22Rv1 (cell line): Measurements from ENCODE around the gene GRWD1.
A peak's percentile ranks its signal among the peaks of the same experiment; 100 is the strongest.

ENCODE experiments used
- H3K27ac ChIP-seq: fragments of 450-650 bp; 2 replicates; pipeline ENCODE4 v1.5.1; 2017
- CTCF ChIP-seq: fragments of 450-650 bp; IDR thresholded peaks from 2 replicates; pipeline ENCODE4 v1.5.1; 2017; ENCODE audit warnings: mild to moderate bottlenecking
- ZFX ChIP-seq: fragments of 450-650 bp; IDR thresholded peaks from 2 replicates; pipeline ENCODE4 v1.6.1; 2017; ENCODE audit warnings: antibody characterized with exemption, borderline replicate concordance

The GRWD1 gene

DNA sequence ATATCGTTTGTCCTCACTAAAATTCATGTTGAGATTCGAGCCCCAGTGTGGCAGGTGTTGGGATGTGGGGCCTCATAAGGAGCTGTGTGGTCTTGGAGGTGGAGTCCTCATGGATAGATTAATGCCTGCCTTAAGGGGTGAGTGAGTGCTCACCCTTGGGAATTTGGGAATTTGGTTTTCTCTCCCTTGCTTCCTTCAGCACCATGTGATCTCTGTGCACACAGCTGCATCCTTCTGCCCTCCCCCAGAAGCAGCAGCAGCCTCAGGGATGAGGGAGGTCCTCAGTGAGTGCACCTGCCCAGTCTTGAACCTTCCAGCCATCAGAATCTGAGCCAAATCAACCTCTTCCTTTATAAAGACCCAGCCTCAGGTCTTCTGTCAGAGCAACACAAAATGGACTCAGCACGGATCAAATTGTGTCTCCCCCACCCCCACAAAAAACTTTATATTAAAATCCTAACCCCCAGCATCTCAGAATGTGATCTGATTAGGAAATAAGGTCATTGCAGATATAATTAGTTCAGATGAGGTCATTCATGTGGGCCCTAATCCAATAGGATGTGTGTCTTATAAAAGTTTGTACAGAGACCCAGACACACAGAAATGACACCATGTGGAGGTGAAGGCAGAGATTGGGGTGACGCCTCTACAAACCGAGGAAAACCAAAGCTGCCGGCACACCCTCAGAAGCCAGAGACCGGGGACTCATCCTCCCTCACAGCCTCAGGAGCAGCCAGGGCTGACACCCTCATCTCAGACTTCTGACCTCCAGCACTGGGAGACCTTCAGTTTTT, 36.3 kb downstream of the GRWD1 start:
- TF ChIP-seq ZFX (no peak), CTCF (no peak)
- peak overlapping the region; percentile 77 for H3K27ac ChIP-seq

GRCh38 chr19:48483301-48483700, 37.5 kb downstream of the GRWD1 start:
- TF ChIP-seq CTCF (no peak), ZFX (no peak)
- H3K27ac ChIP-seq: peak overlapping the region; percentile 44

DNA sequence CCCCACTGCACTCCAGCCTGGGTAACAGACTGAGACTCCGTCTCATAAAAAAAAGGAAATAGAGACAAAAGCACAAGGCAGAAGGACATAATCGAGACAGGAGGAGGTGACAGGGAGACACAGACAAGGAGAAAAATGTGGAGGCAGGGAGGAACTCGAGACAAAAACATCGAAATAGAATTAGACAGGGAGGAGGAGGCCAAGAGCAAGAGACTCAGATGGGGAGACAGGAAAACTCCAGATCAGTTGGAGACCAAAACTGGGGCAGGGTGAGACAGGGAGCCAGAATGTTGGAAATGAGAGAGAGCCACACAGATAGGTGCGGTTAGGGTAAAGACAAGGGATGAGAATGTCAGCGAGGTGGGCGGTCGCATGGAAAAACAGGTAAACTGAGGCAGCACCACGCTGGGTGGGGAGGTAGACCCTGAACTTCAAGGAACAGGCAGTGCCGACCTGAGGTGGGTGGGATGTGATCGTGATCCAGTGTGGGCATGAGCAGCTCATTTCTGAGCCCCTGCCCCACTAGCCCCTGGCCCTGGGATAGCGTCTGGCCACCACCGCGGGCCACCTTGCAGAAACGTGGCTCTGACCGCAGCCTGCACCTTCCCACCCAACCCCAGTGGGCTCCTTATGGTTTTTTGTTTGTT, 38.6 kb downstream of the GRWD1 start:
- TF ChIP-seq CTCF (no peak), ZFX (no peak)
- peak overlapping the region; percentile 44 for H3K27ac ChIP-seq

DNA sequence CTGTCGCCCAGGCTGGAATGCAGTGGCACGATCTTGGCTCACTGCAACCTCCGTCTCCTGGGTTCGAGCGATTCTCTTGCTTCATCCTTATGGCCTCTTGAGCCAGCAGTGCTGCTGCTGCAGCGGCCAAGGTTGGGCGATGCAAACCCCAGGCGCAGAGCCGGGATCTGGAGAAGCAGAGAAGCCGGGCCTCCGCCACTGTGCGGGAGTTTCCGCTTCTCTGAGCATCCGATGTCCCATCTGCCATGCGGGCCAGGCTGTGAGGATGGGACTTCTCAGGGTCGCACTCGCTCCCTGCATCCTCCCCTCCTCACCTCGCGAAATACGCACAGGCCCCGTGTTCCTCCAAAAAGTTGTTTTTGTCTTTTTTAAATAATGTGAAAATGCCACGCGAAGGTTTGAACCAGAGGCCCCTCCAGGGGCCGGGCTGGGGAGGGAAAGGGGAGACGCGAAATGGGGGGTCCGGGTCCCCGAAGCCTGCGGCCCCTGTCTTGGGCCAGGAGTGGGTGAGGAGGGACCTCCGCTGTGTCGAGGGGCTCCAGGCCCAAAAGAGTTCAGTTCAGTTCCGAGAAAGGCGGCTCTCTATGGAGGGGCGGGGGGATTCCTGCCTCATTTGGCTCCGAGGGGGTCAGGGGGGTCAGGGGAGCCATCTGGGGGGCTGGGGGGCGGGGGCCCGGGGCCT, 39.3 kb downstream of the GRWD1 start:
- TF ChIP-seq ZFX (no peak), CTCF (no peak)
- peak overlapping the region; percentile 44; the same call in 1 of the 2 replicates for H3K27ac ChIP-seq

- H3K27ac ChIP-seq: 0 out of 2 replicates have a peak overlapping the region, but pooled peaks have one; percentile 17
Observed at GRCh38 chr19:48486706-48487105, 40.9 kb downstream of the GRWD1 start.

DNA sequence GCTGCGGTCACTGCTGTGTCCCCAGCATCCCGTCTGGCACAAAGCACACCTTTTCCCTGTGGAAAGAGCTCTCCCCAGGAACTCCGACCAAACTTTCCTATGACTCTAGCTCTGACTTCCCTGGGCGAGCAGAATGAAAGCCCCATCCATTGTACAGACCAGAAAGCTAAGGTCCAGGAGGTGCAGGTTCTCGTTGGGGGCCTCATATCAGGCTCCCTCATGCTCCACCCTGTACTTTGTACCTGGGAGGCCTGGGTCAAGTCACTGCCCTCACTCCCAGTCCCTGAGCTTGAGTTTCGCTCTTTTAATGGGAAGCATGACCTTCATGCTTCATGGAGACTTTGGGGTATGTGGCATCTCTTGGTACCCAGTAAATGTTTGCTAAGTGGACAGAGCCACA, 41.8 kb downstream of the GRWD1 start:
- peak overlapping the region; percentile 22; the same call in 1 of the 2 replicates for H3K27ac ChIP-seq
- no peak for TF ChIP-seq CTCF
- no peak for TF ChIP-seq ZFX

DNA sequence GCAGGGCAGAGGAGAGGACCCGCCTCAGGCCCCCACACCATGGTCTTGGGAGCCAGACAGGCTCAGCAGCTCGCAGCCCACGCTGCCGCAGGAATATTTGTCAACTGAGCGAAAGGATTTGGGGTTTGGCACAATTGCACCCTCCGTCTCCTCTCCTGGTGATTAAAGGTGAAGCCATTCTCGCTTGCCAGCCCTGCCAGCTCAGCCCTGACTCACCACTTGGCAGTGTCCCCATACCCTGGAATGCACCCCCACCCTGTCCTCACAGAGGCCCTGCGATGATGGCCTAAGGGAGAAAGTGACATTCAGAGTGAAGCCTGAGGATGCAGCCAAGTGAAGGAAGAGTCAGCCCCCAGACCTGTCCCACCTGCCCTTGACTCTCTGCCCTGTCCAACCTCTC, 42.2 kb downstream of the GRWD1 start:
- TF ChIP-seq CTCF (no peak), ZFX (no peak)
- peak overlapping the region; percentile 22; the same call in 1 of the 2 replicates for H3K27ac ChIP-seq

DNA sequence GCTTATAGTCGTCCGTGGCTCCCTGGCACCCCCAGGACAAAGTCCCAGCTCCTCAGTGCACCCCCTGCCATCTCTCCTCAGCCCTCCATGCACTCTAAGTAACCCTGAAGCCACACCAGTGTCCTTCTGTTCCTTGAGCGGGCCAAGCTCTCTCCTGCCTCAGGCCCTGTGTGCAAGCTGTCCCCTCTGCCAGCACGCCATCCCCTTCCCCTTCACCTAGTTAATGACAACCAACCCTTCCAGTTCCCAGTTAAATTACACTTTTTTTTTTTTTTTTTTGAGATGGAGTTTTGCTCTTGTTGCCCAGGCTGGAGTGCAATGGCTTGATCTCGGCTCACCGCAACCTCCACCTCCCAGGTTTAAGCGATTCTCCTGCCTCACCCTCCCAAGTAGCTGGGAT, 42.7 kb downstream of the GRWD1 start:
- H3K27ac ChIP-seq: 0 out of 2 replicates have a peak overlapping the region, but pooled peaks have one; percentile 12
